A673 (cell line): Measurements from ENCODE around the gene SLC5A4. TPM values are rescaled to one million over a fixed set of nuclear protein-coding genes. Genes with fewer than 3 reads are reported as not detected.

ENCODE experiments used
- BruUV-seq: library from RNA; stranded (reverse); fragments of 400-500 nt; replicated peaks from 2 replicates; lab custom pipeline; 2021; lab: Mats Ljungman, UMichigan
- CTCF ChIA-PET: fragments of 300-600 bp; sonication (Branson Sonifier 250); formaldehyde crosslinking; loops from one replicate; lab custom pipeline; 2022; ENCODE audit warnings: antibody characterized with exemption; lab: Charles Lee
- POLR2A ChIA-PET: fragments of 300-600 bp; sonication (Branson Sonifier 250); formaldehyde crosslinking; loops from one replicate; lab custom pipeline; 2022; ENCODE audit warnings: antibody characterized with exemption; ENCODE audit not compliant: low non-redundant PET; lab: Charles Lee
- DNase-seq: peaks from one replicate; pipeline ENCODE4 v3.0.0-alpha.2; 2015; ENCODE audit warnings: low spot score
- H3K27ac ChIP-seq: fragments of 200-600 bp; sonication (generic); 2 replicates; pipeline ENCODE4 v1.5.1; 2016; ENCODE audit warnings: mixed run types, low read depth, mild to moderate bottlenecking, mixed read lengths, antibody characterized with exemption, low read length; ENCODE audit not compliant: poor library complexity, severe bottlenecking
- H3K27me3 ChIP-seq: fragments of 200-600 bp; sonication (generic); replicated peaks from 2 replicates; pipeline ENCODE4 v1.6.1; 2017; ENCODE audit warnings: mixed run types, low read depth, mild to moderate bottlenecking, mixed read lengths, antibody characterized with exemption, low read length; ENCODE audit not compliant: insufficient read depth, poor library complexity
- H3K36me3 ChIP-seq: fragments of 200-600 bp; sonication (generic); 2 replicates; pipeline ENCODE4 v1.6.1; 2016; ENCODE audit warnings: mixed run types, mild to moderate bottlenecking, mixed read lengths, antibody characterized with exemption, low read length; ENCODE audit not compliant: insufficient read depth, poor library complexity, severe bottlenecking
- H3K4me1 ChIP-seq: fragments of 200-600 bp; sonication (generic); 2 replicates; pipeline ENCODE4 v1.6.1; 2017; ENCODE audit warnings: mixed run types, mild to moderate bottlenecking, mixed read lengths, antibody characterized with exemption, low read length; ENCODE audit not compliant: insufficient read depth, poor library complexity, severe bottlenecking
- H3K4me3 ChIP-seq: fragments of 200-600 bp; sonication (generic); 2 replicates; pipeline ENCODE4 v1.5.1; 2016; ENCODE audit warnings: low read depth, mixed run types, mild to moderate bottlenecking, mixed read lengths, low read length; ENCODE audit not compliant: poor library complexity, severe bottlenecking
- H3K9me3 ChIP-seq: fragments of 200-600 bp; sonication (generic); 2 replicates; pipeline ENCODE4 v1.6.1; 2016; ENCODE audit warnings: mixed run types, low read depth, mild to moderate bottlenecking, mixed read lengths, antibody characterized with exemption, low read length; ENCODE audit not compliant: poor library complexity, severe bottlenecking
- CTCF ChIP-seq: fragments of 300-800, 200-600 bp; sonication (generic); conservative IDR thresholded peaks from 2 replicates; pipeline ENCODE4 v1.5.1; 2017; ENCODE audit warnings: low read depth, mild to moderate bottlenecking, antibody characterized with exemption, low read length, moderate library complexity, mixed read lengths
- EZH2 ChIP-seq: fragments of 200-600 bp; sonication (generic); IDR thresholded peaks from 2 replicates; pipeline ENCODE4 v1.6.1; 2017; ENCODE audit warnings: borderline replicate concordance, low read depth, mild to moderate bottlenecking, mixed read lengths, antibody characterized with exemption, low read length; ENCODE audit not compliant: poor library complexity, severe bottlenecking
- intact Hi-C: fragments of 100-400 bp; cut with micrococcal nuclease; formaldehyde crosslinking; loops from one replicate; pipeline ENCODE4 v1.10.0; 2022; ENCODE audit not compliant: unreplicated experiment
- total RNA-seq: library from RNA; stranded (reverse); gene quantifications from 2 replicates; pipeline ENCODE4 v1.2.3, GENCODE V29; 2021

Gene SLC5A4
- total RNA-seq, 1 experiment from 2014 or later, result 0.19 TPM

DNA sequence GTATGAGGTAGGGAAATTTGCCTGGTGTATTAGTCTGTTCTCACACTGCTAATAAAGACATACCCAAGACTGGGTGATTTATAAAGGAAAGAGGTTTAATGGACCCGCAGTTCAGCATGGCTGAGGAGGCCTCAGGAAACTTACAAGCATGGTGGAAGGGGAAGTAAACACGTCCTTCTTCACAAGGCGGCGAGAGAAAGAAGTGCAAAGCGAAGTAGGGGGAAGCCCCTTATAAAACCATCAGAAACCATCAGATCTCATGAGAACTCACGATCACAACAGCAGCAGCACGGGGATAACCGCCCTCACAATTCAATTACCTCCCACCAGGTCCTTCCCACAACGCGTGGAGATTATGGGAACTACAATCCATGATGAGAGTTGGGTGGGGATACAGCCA is 38.2 kb downstream of the SLC5A4 start:
- TF ChIP-seq EZH2 (no peak), CTCF (no peak)
- no peaks in the 10 kb centered on the region for H3K36me3 ChIP-seq
- no peaks in the 10 kb centered on the region for H3K4me1 ChIP-seq
- H3K27ac ChIP-seq, result no peak overlapping the region
- no TSS peak for BruUV-seq
- DNase-seq, result no peak
- H3K4me3 ChIP-seq, result no peak overlapping the region
- intact Hi-C loops, result no loop called here
- CTCF ChIA-PET, result no interaction called here
- no peaks in the 10 kb centered on the region for H3K27me3 ChIP-seq
- POLR2A ChIA-PET, result no interaction called here
- H3K9me3 ChIP-seq, result no peaks in the 10 kb centered on the region

DNA sequence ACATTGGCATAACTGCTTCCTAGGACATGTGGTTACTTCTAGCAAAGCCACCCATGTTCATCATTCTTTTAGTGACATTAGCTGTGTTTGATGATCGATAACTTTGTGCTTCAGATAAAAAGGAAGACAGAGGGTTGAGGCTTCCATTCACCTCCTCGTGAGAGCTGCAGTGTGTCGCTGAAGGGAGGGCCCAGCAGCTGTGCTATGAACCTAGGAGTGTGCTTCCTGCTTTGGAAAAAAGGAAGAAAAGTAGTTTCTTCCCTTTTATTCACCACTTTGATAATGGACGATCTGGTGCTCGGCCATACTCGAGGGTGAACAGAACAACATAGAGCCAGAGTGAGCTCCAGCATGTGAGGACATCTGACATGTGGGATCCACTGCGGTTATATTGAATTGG is 44.1 kb downstream of the SLC5A4 start:
- CTCF ChIA-PET, result no interaction called here
- no peaks in the 10 kb centered on the region for H3K36me3 ChIP-seq
- H3K9me3 ChIP-seq, result no peaks in the 10 kb centered on the region
- H3K4me1 ChIP-seq, result no peaks in the 10 kb centered on the region
- POLR2A ChIA-PET, result no interaction called here
- no peak overlapping the region for H3K4me3 ChIP-seq
- TF ChIP-seq EZH2 (no peak), CTCF (no peak)
- BruUV-seq, result no TSS peak
- no peaks in the 10 kb centered on the region for H3K27me3 ChIP-seq
- no peak for DNase-seq
- intact Hi-C loops, result no loop called here
- H3K27ac ChIP-seq, result no peak overlapping the region

- Histone ChIP-seq H3K4me1 (peaks cover 4% of the 10 kb centered on the region), H3K27me3 (peaks cover 3% of the 10 kb centered on the region), H3K4me3 (no peak overlapping the region), H3K9me3 (no peaks in the 10 kb centered on the region), H3K36me3 (no peaks in the 10 kb centered on the region), H3K27ac (no peak overlapping the region)
- ChIA-PET POLR2A (no interaction called here), CTCF (no interaction called here)
- no peak for DNase-seq
- intact Hi-C loops, result loop anchor here (10.0 kb wide), 1 partner anchor 234 kb away; no protein-coding TSS in a partner anchor
- BruUV-seq, result no TSS peak
- TF ChIP-seq CTCF (no peak), EZH2 (no peak)
These were observed 46.5 kb downstream of the SLC5A4 start for GRCh38 chr22:32208681-32209080.
